GM18526 (cell line): ENCODE results near the gene ACVR1B.

ENCODE experiments used
- POLR2A ChIP-seq: IDR thresholded peaks from 3 replicates; pipeline ENCODE4 v1.6.1; 2011; ENCODE audit not compliant: insufficient read length; ENCODE audit errors: extremely low read depth

ACVR1B gene

DNA sequence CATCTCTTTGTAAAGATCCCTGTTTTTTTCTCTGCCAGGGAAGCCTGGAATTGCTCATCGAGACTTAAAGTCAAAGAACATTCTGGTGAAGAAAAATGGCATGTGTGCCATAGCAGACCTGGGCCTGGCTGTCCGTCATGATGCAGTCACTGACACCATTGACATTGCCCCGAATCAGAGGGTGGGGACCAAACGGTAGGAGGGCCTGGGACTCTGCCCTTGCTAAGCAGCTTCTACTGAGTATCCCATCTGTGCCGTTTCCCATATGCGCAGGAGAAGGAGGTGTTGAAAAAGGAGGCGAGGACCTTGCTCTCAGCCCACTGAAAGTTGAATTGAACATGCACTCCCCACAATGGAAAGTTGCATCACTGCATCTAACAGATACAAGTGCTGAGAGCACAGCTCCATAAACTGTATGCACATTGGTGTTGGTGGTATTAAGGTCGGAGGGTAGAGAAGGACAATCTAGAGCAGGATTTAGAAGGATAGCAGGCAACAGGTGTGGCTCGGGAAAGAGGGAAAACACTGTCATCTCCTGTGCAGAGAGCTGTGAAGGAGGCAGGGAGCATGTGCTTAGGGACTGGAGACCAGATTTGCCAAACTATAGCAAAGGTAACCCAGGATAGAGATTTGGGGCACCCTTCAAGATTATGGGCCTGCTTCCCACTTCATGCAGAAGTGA lies 33.8 kb downstream of the ACVR1B start:
- TF ChIP-seq POLR2A, result no peak

DNA sequence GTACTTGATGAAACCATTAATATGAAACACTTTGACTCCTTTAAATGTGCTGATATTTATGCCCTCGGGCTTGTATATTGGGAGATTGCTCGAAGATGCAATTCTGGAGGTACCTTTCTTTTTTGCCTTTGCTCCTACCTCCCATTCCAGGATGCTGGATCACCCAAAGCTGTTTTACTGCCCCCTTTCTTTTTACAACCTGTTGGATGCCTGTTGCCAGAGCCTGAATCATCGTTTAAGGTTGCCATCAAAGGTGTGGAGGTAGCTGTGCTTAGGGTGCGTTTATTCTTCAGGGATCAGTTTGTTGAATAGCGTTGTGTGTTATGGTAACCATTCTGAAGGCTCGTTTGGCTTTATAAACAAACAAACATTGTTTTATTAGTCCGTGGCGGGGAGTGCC lies 35.3 kb downstream of the ACVR1B start:
- TF ChIP-seq POLR2A, result no peak

DNA sequence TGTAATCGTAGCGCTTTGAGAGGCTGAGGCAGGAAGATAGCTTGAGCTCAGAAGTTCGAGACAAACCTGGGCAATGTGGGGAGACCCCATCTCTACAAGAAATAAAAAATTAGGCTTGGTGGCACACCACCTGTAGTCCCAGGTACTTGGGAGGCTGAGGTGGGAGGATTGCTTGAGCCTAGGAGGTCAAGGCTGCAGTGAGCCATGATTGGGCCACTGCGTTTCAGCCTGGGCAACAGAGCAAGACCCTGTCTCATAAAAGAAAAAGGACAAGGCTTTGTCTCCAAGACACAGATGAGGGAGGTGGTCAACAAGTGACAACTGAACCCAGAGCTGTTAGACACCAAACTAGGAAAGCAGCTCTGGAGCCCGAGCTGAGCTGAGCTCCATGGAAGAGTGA lies 40.7 kb downstream of the ACVR1B start:
- TF ChIP-seq POLR2A, result no peak

- no peak for TF ChIP-seq POLR2A
Measured at GRCh38 chr12:51994539-51994820, 43.0 kb downstream of the ACVR1B start.

DNA sequence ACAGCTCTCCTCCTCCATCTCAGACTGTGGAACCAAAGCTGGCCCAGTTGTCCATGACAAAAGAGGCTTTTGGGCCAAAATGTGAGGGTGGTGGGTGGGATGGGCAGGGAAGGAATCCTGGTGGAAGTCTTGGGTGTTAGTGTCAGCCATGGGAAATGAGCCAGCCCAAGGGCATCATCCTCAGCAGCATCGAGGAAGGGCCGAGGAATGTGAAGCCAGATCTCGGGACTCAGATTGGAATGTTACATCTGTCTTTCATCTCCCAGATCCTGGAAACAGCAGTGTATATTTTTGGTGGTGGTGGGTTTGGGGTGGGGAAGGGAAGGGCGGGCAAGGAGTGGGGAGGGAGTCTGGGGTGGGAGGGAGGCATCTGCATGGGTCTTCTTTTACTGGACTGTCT lies 43.5 kb downstream of the ACVR1B start:
- TF ChIP-seq POLR2A, result no peak

DNA sequence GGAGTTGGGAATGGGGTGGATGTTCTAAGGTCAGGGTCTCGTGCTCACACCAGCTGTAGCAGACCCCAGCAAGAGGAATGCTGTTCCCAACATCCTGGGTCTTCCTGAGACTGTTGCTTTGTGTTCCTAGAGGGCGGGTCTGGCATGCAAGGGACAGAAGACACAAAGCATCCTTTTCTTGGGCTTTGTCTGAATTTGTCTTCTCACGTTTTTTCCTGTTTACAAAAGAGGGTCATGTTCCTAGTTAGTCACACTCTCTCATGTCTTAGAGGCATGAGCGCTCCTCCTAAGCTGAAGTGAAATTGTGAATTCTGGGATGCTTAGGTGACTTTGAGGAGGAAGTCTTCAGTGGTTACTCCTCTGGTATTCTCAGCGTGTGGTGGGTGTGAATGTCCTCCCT lies 45.6 kb downstream of the ACVR1B start:
- no peak for TF ChIP-seq POLR2A

- no peak for TF ChIP-seq POLR2A
Measured at GRCh38 chr12:52003016-52003550, 51.6 kb downstream of the ACVR1B start.

- no peak for TF ChIP-seq POLR2A
Measured at GRCh38 chr12:52003591-52003990, 52.1 kb downstream of the ACVR1B start.

DNA sequence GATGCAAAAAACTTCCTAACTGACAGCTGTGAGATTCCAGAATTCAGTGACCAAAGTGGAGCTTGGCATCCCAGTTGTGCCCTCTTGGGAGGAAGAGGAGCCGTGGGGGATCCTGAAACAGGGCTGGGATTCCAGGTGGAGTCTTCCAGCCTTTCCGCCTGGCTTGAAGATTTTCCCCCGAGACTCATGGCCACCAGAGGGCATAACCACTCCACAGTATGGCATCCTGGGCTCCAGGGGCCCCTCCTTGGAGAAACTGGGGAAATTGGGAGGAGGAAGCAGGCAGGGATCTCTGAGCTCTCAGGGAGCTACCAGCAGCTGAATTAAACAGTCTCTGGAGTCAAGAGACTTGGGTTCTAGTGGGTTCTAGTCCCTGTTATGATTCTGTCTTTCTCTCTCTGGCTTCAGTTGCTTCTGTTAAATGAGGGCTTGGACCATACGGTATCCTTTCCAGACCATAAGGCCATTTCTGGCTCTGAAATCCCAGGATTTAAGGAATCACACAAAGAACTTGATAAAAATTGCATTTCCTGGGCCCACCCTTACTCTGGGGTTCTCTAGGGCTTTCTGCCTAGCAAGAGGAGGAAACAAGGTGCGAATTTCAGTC lies 52.6 kb downstream of the ACVR1B start:
- no peak for TF ChIP-seq POLR2A

GRCh38 chr12:52005218-52005902 lies 53.9 kb downstream of the ACVR1B start:
- TF ChIP-seq POLR2A, result no peak

GRCh38 chr12:52005903-52006703 lies 54.6 kb downstream of the ACVR1B start:
- TF ChIP-seq POLR2A, result no peak

DNA sequence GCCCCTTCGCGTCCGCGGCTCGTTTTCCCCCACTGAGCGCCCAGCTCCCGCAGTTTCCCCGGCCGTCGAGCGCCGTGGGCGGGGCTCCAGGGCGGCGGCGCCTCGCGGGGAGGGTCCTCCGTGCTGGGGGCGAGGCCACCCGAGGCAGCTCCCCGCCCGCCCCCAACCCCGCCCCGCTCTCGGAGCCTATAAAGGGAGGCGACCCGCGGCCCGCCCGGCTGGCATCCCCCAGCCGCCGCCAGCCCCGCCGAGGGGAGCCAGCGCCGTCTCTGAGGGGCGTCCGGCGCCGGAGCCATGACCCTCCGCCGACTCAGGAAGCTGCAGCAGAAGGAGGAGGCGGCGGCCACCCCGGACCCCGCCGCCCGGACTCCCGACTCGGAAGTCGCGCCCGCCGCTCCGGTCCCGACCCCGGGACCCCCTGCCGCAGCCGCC lies 55.2 kb downstream of the ACVR1B start, which contains the start of gene TAMALIN:
Gene TAMALIN, plus strand, starts transcription at position 221 of the 432 bp plus-strand sequence. Its CDS starts 74 bp downstream, at position 295.
- no peak for TF ChIP-seq POLR2A

DNA sequence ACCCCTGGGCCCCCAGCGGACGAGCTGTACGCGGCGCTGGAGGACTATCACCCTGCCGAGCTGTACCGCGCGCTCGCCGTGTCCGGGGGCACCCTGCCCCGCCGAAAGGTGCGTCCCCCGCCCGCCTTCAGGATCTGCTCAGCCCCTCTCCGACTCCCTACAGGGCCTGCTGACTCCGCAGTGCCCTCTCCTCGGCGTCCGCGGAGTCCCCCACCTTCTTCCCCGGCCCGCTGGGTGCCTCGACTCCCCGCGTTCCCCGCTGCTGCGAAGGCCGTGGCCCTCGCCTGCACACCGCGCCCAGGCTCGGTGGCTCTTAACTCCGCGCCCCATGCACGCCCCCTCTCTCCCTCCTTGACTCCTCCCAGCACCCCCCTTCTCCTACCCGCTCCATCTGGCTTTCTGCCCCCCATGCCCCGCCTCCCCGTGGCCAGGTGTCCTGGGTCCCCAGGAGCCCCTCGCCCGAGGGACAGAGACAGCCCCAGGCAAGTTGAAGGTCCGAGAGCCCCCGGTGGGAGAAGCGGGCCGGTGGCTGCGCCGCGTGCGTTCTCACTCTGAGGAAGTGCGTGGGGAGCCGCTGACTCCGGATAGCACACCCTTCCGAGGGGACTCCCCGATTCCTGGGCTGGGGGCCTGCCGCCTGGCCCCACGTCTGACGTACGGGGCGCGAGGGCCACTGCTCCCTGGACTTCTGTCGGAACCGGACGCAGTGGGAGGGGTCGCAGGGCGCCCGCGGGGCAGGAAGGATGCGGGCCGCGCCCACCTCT lies 55.8 kb downstream of the ACVR1B start:
- no peak for TF ChIP-seq POLR2A

- no peak for TF ChIP-seq POLR2A
Measured at GRCh38 chr12:52007982-52008510, 56.5 kb downstream of the ACVR1B start.
